Measurements from ENCODE around the gene RAD21L1. TPM values are rescaled to one million over a fixed set of nuclear protein-coding genes. Genes with fewer than 3 reads are reported as not detected.

RAD21L1 gene
- total RNA-seq, 1 experiment from 2014 or later: not detected

GRCh38 chr20:1241456-1241855 lies 15.6 kb downstream of the RAD21L1 start:
- CTCF ChIA-PET: interaction anchor here (0.6 kb wide), 1 partner anchor 152 kb away, joined by 3 read pairs; no protein-coding TSS in a partner anchor
- Histone ChIP-seq H3K9me3 (no peaks in the 10 kb centered on the region), H3K36me3 (ENCODE audit: control insufficient read depth, insufficient read depth, low read length) (no peaks in the 10 kb centered on the region), H3K27me3 (replicated peaks; ENCODE audit: control insufficient read depth, insufficient read depth, low read length) (no peaks in the 10 kb centered on the region), H3K4me3 (ENCODE audit: low read depth, low read length) (no peak overlapping the region), H3K4me1 (no peaks in the 10 kb centered on the region)
- peaks cover 20% of the 10 kb centered on the region for H3K27me3 Mint-ChIP-seq (ENCODE audit: insufficient read depth, unreplicated experiment)
- DNase-seq: no peak
- H3K36me3 Mint-ChIP-seq (ENCODE audit: insufficient read depth, unreplicated experiment): no peaks in the 10 kb centered on the region
- H3K4me1 Mint-ChIP-seq (ENCODE audit: low read depth, unreplicated experiment): no peaks in the 10 kb centered on the region
- intact Hi-C loops (cut with micrococcal nuclease; ENCODE audit: unreplicated experiment): no loop called here
- H3K27ac Mint-ChIP-seq (ENCODE audit: unreplicated experiment): no peak overlapping the region
- TF ChIP-seq, protein P1, sequence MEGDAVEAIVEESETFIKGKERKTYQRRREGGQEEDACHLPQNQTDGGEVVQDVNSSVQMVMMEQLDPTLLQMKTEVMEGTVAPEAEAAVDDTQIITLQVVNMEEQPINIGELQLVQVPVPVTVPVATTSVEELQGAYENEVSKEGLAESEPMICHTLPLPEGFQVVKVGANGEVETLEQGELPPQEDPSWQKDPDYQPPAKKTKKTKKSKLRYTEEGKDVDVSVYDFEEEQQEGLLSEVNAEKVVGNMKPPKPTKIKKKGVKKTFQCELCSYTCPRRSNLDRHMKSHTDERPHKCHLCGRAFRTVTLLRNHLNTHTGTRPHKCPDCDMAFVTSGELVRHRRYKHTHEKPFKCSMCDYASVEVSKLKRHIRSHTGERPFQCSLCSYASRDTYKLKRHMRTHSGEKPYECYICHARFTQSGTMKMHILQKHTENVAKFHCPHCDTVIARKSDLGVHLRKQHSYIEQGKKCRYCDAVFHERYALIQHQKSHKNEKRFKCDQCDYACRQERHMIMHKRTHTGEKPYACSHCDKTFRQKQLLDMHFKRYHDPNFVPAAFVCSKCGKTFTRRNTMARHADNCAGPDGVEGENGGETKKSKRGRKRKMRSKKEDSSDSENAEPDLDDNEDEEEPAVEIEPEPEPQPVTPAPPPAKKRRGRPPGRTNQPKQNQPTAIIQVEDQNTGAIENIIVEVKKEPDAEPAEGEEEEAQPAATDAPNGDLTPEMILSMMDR (IDR thresholded peaks at IDR 0.05; ENCODE audit: insufficient read depth in 1 of 2, low read depth in 1 of 2, low read length in 1 of 2, severe bottlenecking in 1 of 2, unreplicated experiment in 1 of 2): no peak
- BruUV-seq (replicated peaks): no TSS peak
- H3K9me3 Mint-ChIP-seq (ENCODE audit: unreplicated experiment): no peaks in the 10 kb centered on the region
- H3K4me3 Mint-ChIP-seq (ENCODE audit: unreplicated experiment): no peak overlapping the region
- POLR2A ChIA-PET: no interaction called here

DNA sequence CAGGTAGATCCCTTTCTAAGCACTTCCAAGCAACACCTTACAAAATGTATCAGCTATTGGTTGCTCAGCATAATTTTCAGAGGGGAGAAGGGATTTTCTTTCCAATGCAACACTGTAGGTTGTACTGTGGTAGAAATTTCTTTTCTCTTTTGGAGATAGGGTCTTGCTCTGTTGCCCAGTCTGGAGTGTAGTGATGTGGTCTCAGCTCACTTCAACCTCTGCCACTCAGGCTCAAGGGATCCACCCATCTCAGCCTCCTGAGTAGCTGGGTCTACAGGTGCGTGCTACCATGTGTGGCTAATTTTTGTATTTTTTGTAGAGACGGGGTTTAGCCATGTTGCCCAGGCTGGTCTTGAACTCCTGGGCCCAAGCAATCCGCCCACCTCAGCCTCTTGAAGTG lies 16.3 kb downstream of the RAD21L1 start:
- no peaks in the 10 kb centered on the region for H3K27me3 ChIP-seq (replicated peaks; ENCODE audit: control insufficient read depth, insufficient read depth, low read length)
- no TSS peak for BruUV-seq (replicated peaks)
- H3K36me3 ChIP-seq (ENCODE audit: control insufficient read depth, insufficient read depth, low read length): no peaks in the 10 kb centered on the region
- Mint-ChIP-seq H3K4me1 (ENCODE audit: low read depth, unreplicated experiment) (no peaks in the 10 kb centered on the region), H3K27ac (ENCODE audit: unreplicated experiment) (no peak overlapping the region), H3K36me3 (ENCODE audit: insufficient read depth, unreplicated experiment) (no peaks in the 10 kb centered on the region), H3K9me3 (ENCODE audit: unreplicated experiment) (no peaks in the 10 kb centered on the region), H3K27me3 (ENCODE audit: insufficient read depth, unreplicated experiment) (peaks cover 20% of the 10 kb centered on the region), H3K4me3 (ENCODE audit: unreplicated experiment) (no peak overlapping the region)
- CTCF ChIA-PET: no interaction called here
- POLR2A ChIA-PET: no interaction called here
- H3K4me1 ChIP-seq: no peaks in the 10 kb centered on the region
- H3K9me3 ChIP-seq: no peaks in the 10 kb centered on the region
- intact Hi-C loops (cut with micrococcal nuclease; ENCODE audit: unreplicated experiment): no loop called here
- TF ChIP-seq, protein P1 (IDR thresholded peaks at IDR 0.05; ENCODE audit: insufficient read depth in 1 of 2, low read depth in 1 of 2, low read length in 1 of 2, severe bottlenecking in 1 of 2, unreplicated experiment in 1 of 2): no peak
- no peak for DNase-seq
- no peak overlapping the region for H3K4me3 ChIP-seq (ENCODE audit: low read depth, low read length)

- Mint-ChIP-seq H3K27me3 (ENCODE audit: insufficient read depth, unreplicated experiment) (peaks cover 18% of the 10 kb centered on the region), H3K4me1 (ENCODE audit: low read depth, unreplicated experiment) (no peaks in the 10 kb centered on the region), H3K36me3 (ENCODE audit: insufficient read depth, unreplicated experiment) (no peaks in the 10 kb centered on the region), H3K27ac (ENCODE audit: unreplicated experiment) (no peak overlapping the region), H3K9me3 (ENCODE audit: unreplicated experiment) (no peaks in the 10 kb centered on the region), H3K4me3 (ENCODE audit: unreplicated experiment) (no peak overlapping the region)
- Histone ChIP-seq H3K9me3 (no peaks in the 10 kb centered on the region), H3K36me3 (ENCODE audit: control insufficient read depth, insufficient read depth, low read length) (no peaks in the 10 kb centered on the region), H3K4me1 (no peaks in the 10 kb centered on the region), H3K4me3 (ENCODE audit: low read depth, low read length) (no peak overlapping the region), H3K27me3 (replicated peaks; ENCODE audit: control insufficient read depth, insufficient read depth, low read length) (no peaks in the 10 kb centered on the region)
- no peak for DNase-seq
- BruUV-seq (replicated peaks): no TSS peak
- POLR2A ChIA-PET: no interaction called here
- intact Hi-C loops (cut with micrococcal nuclease; ENCODE audit: unreplicated experiment): no loop called here
- CTCF ChIA-PET: no interaction called here
- TF ChIP-seq, protein P1 (IDR thresholded peaks at IDR 0.05; ENCODE audit: insufficient read depth in 1 of 2, low read depth in 1 of 2, low read length in 1 of 2, severe bottlenecking in 1 of 2, unreplicated experiment in 1 of 2): no peak
These were observed 16.7 kb downstream of the RAD21L1 start for GRCh38 chr20:1242530-1242929.

Measured in Caco-2 (cell line).